ENCODE results near the gene ABCC5. TPM values are rescaled to one million over a fixed set of nuclear protein-coding genes. Genes with fewer than 3 reads are reported as not detected.

The ABCC5 gene
- total RNA-seq, 1 donor from 2014 or later: 50.9 TPM

DNA sequence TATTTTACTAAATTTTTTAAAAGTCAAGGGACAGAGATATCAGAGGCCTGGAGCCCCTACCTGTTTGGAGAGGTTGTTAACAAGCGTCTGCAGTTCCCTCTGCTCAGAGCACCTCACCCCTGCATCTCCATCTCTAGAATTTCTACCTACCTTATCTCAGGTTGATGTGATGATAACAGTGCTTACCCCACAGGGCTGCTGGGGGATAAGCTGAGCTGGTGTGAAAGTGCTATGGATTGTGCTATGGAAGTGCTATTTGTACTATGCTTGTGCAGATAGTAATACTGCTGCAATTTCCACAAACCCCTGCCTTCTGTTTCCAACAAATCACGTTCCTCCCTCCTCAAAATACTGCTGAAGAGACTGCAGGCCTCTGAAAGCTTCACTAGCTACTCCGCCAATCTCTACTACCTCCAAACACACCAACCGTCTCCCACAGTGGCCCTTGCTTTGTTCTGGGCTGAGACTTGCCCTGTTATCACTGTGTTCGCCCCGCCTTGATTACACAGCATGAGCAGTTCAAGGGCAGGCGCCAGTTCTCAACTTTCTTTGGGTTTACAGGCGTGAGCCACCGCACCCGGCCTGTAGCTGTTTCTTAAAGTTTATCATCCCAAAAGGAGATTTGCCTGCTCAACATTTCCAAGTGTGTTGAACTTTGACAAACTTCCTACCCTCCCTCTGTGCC lies 104.6 kb downstream of the ABCC5 start:
- H3K9me3 Mint-ChIP-seq: no peaks in the 10 kb centered on the region
- H3K36me3 Mint-ChIP-seq (ENCODE audit: low read depth): no peaks in the 10 kb centered on the region
- no peak overlapping the region for H3K27ac Mint-ChIP-seq (ENCODE audit: unreplicated experiment)
- peaks cover 8% of the 10 kb centered on the region for H3K27me3 Mint-ChIP-seq (ENCODE audit: low read depth)
- no peak overlapping the region for H3K4me3 Mint-ChIP-seq
- DNase-seq (ENCODE audit: low read depth, low spot score): no peak
- TF ChIP-seq, protein P1, sequence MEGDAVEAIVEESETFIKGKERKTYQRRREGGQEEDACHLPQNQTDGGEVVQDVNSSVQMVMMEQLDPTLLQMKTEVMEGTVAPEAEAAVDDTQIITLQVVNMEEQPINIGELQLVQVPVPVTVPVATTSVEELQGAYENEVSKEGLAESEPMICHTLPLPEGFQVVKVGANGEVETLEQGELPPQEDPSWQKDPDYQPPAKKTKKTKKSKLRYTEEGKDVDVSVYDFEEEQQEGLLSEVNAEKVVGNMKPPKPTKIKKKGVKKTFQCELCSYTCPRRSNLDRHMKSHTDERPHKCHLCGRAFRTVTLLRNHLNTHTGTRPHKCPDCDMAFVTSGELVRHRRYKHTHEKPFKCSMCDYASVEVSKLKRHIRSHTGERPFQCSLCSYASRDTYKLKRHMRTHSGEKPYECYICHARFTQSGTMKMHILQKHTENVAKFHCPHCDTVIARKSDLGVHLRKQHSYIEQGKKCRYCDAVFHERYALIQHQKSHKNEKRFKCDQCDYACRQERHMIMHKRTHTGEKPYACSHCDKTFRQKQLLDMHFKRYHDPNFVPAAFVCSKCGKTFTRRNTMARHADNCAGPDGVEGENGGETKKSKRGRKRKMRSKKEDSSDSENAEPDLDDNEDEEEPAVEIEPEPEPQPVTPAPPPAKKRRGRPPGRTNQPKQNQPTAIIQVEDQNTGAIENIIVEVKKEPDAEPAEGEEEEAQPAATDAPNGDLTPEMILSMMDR (conservative IDR thresholded peaks at IDR 0.05): no peak
- H3K4me1 Mint-ChIP-seq: no peaks in the 10 kb centered on the region

DNA sequence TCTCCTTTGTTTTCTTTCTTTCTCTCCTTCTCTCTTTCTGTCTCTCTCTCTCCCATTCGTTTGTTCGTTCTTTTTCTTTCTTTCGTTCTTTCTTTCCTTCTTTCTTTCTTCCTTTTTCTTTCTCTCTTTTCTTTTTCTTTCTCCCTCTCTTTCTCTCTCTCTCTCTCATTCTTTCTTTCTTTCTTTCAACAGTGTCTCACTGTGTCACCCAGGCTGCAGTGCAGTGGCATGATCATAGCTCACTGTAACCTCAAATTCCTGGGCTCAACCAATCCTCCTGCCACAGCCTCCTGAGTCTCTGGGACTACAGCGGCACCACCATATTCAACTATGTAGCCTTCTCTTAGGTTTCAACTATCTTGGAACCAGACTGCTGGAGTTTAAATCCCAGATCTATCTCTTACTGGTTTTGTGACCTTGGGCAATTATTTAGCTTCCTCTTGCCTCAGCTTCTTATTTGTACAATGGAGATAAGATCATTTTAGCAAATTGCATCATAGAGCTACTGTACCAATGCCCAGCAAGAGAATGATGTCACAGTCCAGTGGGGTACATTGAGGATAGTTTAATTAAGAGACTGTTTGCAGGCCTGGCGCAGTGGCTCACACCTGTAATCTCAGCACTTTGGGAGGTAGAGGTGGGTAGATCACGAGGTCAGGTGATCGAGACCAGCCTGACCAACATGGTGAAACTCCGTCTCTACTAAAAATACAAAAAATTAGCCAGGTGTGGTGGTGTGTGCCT lies 105.7 kb downstream of the ABCC5 start:
- TF ChIP-seq, protein P1 (conservative IDR thresholded peaks at IDR 0.05): no peak
- DNase-seq (ENCODE audit: low read depth, low spot score): no peak
- H3K4me1 Mint-ChIP-seq: no peaks in the 10 kb centered on the region
- H3K27ac Mint-ChIP-seq (ENCODE audit: unreplicated experiment): peak overlapping the region; percentile 83
- peaks cover 8% of the 10 kb centered on the region for H3K27me3 Mint-ChIP-seq (ENCODE audit: low read depth)
- no peaks in the 10 kb centered on the region for H3K36me3 Mint-ChIP-seq (ENCODE audit: low read depth)
- no peak overlapping the region for H3K4me3 Mint-ChIP-seq
- no peaks in the 10 kb centered on the region for H3K9me3 Mint-ChIP-seq

DNA sequence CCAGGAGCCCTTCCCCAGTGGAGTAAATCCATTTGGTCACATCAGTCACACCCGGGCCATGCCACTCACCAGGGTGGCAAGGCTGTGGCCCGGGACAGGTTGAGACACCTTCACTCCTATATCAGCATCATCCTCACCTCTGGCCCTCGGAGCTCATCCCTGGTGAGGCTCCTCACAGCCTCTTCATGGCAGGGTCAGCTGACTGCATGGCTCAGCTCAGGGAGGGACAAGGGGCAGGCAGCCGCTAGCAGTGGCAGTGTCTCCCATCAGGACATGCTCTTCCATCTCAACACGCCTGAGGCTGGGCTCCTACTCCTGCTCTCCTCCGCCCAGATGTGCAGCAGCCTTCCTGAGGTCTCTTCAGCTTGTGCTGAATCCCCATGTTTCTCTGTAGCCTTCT lies 106.6 kb downstream of the ABCC5 start:
- TF ChIP-seq, protein P1 (conservative IDR thresholded peaks at IDR 0.05): no peak
- Mint-ChIP-seq H3K36me3 (ENCODE audit: low read depth) (no peaks in the 10 kb centered on the region), H3K27ac (ENCODE audit: unreplicated experiment) (no peak overlapping the region), H3K4me1 (no peaks in the 10 kb centered on the region), H3K4me3 (no peak overlapping the region), H3K27me3 (ENCODE audit: low read depth) (peaks cover 8% of the 10 kb centered on the region), H3K9me3 (no peaks in the 10 kb centered on the region)
- no peak for DNase-seq (ENCODE audit: low read depth, low spot score)

DNA sequence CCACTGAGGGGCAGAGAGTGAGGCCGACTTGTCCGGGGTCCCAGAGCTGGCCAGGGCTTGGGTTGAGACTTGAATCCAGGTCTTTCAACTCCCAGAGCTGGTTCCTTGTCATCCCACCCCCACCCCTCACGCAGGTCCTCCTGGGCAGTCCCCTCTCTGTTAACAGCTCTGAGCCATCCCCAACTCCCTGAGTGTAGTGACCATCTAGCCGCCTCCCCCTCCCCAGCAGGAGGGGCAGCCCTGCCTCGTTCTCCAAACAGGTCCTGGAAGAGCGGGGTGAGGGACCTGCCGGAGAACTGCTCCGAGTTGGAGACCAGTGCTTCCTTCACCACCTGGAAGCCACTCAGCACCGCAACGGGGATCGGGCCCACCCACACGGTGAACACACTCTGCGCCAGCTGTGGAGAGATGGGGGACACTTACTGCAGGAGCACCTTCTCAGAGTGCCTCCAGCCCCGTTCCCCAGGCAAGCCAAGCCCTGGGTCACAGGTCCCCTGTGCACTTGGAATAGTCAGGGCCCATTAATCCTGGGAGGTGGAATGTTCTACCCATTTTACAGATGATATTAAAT lies 108.6 kb downstream of the ABCC5 start:
- no peaks in the 10 kb centered on the region for H3K9me3 Mint-ChIP-seq
- TF ChIP-seq, protein P1 (conservative IDR thresholded peaks at IDR 0.05): no peak
- no peak for DNase-seq (ENCODE audit: low read depth, low spot score)
- no peaks in the 10 kb centered on the region for H3K4me1 Mint-ChIP-seq
- H3K27ac Mint-ChIP-seq (ENCODE audit: unreplicated experiment): no peak overlapping the region
- no peaks in the 10 kb centered on the region for H3K36me3 Mint-ChIP-seq (ENCODE audit: low read depth)
- H3K27me3 Mint-ChIP-seq (ENCODE audit: low read depth): peaks cover 8% of the 10 kb centered on the region
- no peak overlapping the region for H3K4me3 Mint-ChIP-seq

DNA sequence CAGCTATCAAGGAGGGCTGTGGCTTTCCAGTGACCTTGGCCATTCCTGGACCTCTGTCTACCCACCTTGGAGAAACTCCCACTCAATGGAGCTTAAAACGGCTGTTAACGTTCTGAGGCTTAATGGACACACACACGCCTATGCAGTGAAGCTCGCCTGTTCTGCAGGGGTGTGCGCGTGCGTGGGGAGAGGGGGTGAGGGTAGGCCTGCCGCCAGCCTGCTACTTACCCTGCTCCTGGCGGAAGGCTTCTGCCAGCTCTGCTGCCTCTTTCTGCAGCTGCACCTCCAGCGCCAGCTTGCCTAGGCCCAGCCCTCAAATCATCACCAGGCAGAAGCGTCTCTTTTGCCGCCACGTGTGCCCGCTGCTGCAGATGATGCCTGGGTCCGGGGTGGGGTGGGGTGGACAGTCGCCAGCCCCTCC lies 109.8 kb downstream of the ABCC5 start:
- Mint-ChIP-seq H3K27ac (ENCODE audit: unreplicated experiment) (no peak overlapping the region), H3K9me3 (no peaks in the 10 kb centered on the region), H3K27me3 (ENCODE audit: low read depth) (peaks cover 8% of the 10 kb centered on the region), H3K36me3 (ENCODE audit: low read depth) (no peaks in the 10 kb centered on the region), H3K4me3 (no peak overlapping the region), H3K4me1 (no peaks in the 10 kb centered on the region)
- TF ChIP-seq, protein P1 (conservative IDR thresholded peaks at IDR 0.05): no peak
- DNase-seq (ENCODE audit: low read depth, low spot score): no peak
